Measurements from ENCODE around the gene SYPL2.

DNA sequence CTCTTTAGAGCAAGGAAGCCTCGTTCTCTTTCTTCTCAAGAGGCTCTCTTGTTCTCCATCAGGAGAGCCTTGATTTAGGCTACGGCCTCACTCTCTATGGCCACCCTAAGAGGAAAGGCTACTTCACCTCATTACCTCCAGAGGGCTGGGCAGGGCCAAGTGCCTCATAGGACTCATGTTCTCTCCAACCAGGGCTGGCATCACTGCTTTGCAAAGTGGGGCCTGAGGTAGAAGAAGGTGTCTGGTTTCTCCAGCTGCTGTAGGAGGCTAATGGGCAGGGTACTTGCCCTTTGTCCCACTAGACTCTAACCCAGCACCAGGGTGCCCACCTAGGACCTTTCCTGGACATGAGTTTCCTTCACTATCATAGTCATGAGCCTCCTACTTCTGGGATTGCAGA lies 15.3 kb downstream of the SYPL2 start:
- no peak for TF ChIP-seq POLR2A (IDR thresholded peaks at IDR 0.05)
- TF ChIP-seq, protein P1, sequence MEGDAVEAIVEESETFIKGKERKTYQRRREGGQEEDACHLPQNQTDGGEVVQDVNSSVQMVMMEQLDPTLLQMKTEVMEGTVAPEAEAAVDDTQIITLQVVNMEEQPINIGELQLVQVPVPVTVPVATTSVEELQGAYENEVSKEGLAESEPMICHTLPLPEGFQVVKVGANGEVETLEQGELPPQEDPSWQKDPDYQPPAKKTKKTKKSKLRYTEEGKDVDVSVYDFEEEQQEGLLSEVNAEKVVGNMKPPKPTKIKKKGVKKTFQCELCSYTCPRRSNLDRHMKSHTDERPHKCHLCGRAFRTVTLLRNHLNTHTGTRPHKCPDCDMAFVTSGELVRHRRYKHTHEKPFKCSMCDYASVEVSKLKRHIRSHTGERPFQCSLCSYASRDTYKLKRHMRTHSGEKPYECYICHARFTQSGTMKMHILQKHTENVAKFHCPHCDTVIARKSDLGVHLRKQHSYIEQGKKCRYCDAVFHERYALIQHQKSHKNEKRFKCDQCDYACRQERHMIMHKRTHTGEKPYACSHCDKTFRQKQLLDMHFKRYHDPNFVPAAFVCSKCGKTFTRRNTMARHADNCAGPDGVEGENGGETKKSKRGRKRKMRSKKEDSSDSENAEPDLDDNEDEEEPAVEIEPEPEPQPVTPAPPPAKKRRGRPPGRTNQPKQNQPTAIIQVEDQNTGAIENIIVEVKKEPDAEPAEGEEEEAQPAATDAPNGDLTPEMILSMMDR (IDR thresholded peaks at IDR 0.05) = no peak

All from uterus (tissue), 2 donors.